ENCODE data around the gene IRAK2. TPM values are rescaled to one million over a fixed set of nuclear protein-coding genes. Genes with fewer than 3 reads are reported as not detected.
"Not testable (repeated sequence)": the region's sequence is repeated elsewhere in the genome, so short reads cannot be mapped to it uniquely, and the experiment has no call there.

IRAK2 gene
- total RNA-seq, 4 donors from 2014 or later, result 0.20 to 4.9 (median 3.4) TPM

GRCh38 chr3:10268116-10268515 lies 103.4 kb downstream of the IRAK2 start:
- H3K36me3 ChIP-seq, result peaks cover 0 to 39% (median 16%) of the 10 kb centered on the region in 4 donors
- no peak overlapping the region for H3K4me3 ChIP-seq
- TF ChIP-seq CTCF (IDR thresholded peaks at IDR 0.05), result no peak
- TF ChIP-seq EP300 (IDR thresholded peaks at IDR 0.05; ENCODE audit: low read depth), result no peak
- TF ChIP-seq POLR2AphosphoS5 (IDR thresholded peaks at IDR 0.05), result no peak
- no peak for TF ChIP-seq POLR2A (IDR thresholded peaks at IDR 0.05)
- peaks cover 0 to 26% (median 5%) of the 10 kb centered on the region in 4 donors for H3K4me1 ChIP-seq
- H3K9me3 ChIP-seq, result no peaks in the 10 kb centered on the region
- no peak for DNase-seq
- no peak overlapping the region for H3K27ac ChIP-seq
- intact Hi-C loops (cut with DNase I; ENCODE audit: low total_unique reads) (no loop called here), in situ Hi-C loops (cut with MboI; ENCODE audit: low pct_ligation_motif_present in 1 of 4, low pct_unique_long_range_greater_than_20kb in 1 of 4, low sequenced_read_pairs in 3 of 4) (no loop called here)
- no peaks in the 10 kb centered on the region for H3K27me3 ChIP-seq

- H3K27ac ChIP-seq, result no peak overlapping the region
- intact Hi-C loops (cut with DNase I; ENCODE audit: low total_unique reads), result no loop called here
- peaks cover 2 to 26% (median 8%) of the 10 kb centered on the region in 4 donors for H3K4me1 ChIP-seq
- no peaks in the 10 kb centered on the region for H3K27me3 ChIP-seq
- H3K9me3 ChIP-seq, result no peaks in the 10 kb centered on the region
- 88% methylated on average over 5 of the region's 5 CpGs; no CpG with 5 or more reads in 1 of the 2 donors for WGBS, 2 donors (ENCODE audit: low coverage in 1 of 2)
- H3K4me3 ChIP-seq, result no peak overlapping the region
- no peak for DNase-seq
- in situ Hi-C loops (cut with MboI; ENCODE audit: low pct_ligation_motif_present in 1 of 4, low pct_unique_long_range_greater_than_20kb in 1 of 4, low sequenced_read_pairs in 3 of 4), result no loop called here
- no peak for TF ChIP-seq EP300 (IDR thresholded peaks at IDR 0.05; ENCODE audit: low read depth)
- no peak for TF ChIP-seq POLR2A (IDR thresholded peaks at IDR 0.05)
- no peak for TF ChIP-seq CTCF (IDR thresholded peaks at IDR 0.05)
- no peak for TF ChIP-seq POLR2AphosphoS5 (IDR thresholded peaks at IDR 0.05)
- H3K36me3 ChIP-seq, result peaks cover 0 to 39% (median 16%) of the 10 kb centered on the region in 4 donors
Measured at GRCh38 chr3:10268930-10269329, 104.2 kb downstream of the IRAK2 start.

- DNase-seq, result no peak
- Histone ChIP-seq H3K4me1 (peaks cover 2 to 26% (median 10%) of the 10 kb centered on the region in 4 donors), H3K4me3 (no peak overlapping the region), H3K36me3 (peaks cover 0 to 39% (median 16%) of the 10 kb centered on the region in 4 donors), H3K27ac (no peak overlapping the region), H3K9me3 (no peaks in the 10 kb centered on the region), H3K27me3 (no peaks in the 10 kb centered on the region)
- no peak for TF ChIP-seq EP300 (IDR thresholded peaks at IDR 0.05; ENCODE audit: low read depth)
- no peak for TF ChIP-seq POLR2AphosphoS5 (IDR thresholded peaks at IDR 0.05)
- TF ChIP-seq POLR2A (IDR thresholded peaks at IDR 0.05), result no peak
- TF ChIP-seq CTCF (IDR thresholded peaks at IDR 0.05), result no peak
- intact Hi-C loops (cut with DNase I; ENCODE audit: low total_unique reads), result no loop called here
- in situ Hi-C loops (cut with MboI; ENCODE audit: low pct_ligation_motif_present in 1 of 4, low pct_unique_long_range_greater_than_20kb in 1 of 4, low sequenced_read_pairs in 3 of 4), result no loop called here
- WGBS, 2 donors (ENCODE audit: low coverage in 1 of 2), result 85 to 94% methylated on average over 3 to 5 of the region's 5 CpGs
Measured at GRCh38 chr3:10269443-10269842, 104.7 kb downstream of the IRAK2 start.

GRCh38 chr3:10272476-10272875 lies 107.8 kb downstream of the IRAK2 start:
- intact Hi-C loops (cut with DNase I; ENCODE audit: low total_unique reads); in situ Hi-C loops (cut with MboI; ENCODE audit: low pct_ligation_motif_present in 1 of 4, low pct_unique_long_range_greater_than_20kb in 1 of 4, low sequenced_read_pairs in 3 of 4); H3K27me3 ChIP-seq; H3K4me3 ChIP-seq; DNase-seq; H3K9me3 ChIP-seq; H3K27ac ChIP-seq: not testable (repeated sequence)
- H3K4me1 ChIP-seq, result peaks cover 2 to 27% (median 8%) of the 10 kb centered on the region in 4 donors
- WGBS, 2 donors (ENCODE audit: low coverage in 1 of 2), result 97 to 100% methylated on average over 1 to 11 of the region's 11 CpGs
- H3K36me3 ChIP-seq, result peaks cover 0 to 41% (median 19%) of the 10 kb centered on the region in 4 donors

- intact Hi-C loops (cut with DNase I; ENCODE audit: low total_unique reads), result no loop called here
- no peak for DNase-seq
- peaks cover 0 to 41% (median 19%) of the 10 kb centered on the region in 4 donors for H3K36me3 ChIP-seq
- no peaks in the 10 kb centered on the region for H3K9me3 ChIP-seq
- H3K4me1 ChIP-seq, result peaks cover 2 to 23% (median 8%) of the 10 kb centered on the region in 4 donors
- TF ChIP-seq POLR2A (IDR thresholded peaks at IDR 0.05) (no peak), CTCF (IDR thresholded peaks at IDR 0.05) (no peak), EP300 (IDR thresholded peaks at IDR 0.05; ENCODE audit: low read depth) (no peak)
- no peaks in the 10 kb centered on the region for H3K27me3 ChIP-seq
- no peak overlapping the region for H3K4me3 ChIP-seq
- in situ Hi-C loops (cut with MboI; ENCODE audit: low pct_ligation_motif_present in 1 of 4, low pct_unique_long_range_greater_than_20kb in 1 of 4, low sequenced_read_pairs in 3 of 4), result no loop called here
- no peak overlapping the region for H3K27ac ChIP-seq
- WGBS, 2 donors (ENCODE audit: low coverage in 1 of 2), result 89 to 100% methylated on average over 2 of the region's 2 CpGs
Measured at GRCh38 chr3:10272977-10273376, 108.3 kb downstream of the IRAK2 start.
